IPS DF 6.9 (cell line): ENCODE measurements around the gene ATL3.
"Not testable (repeated sequence)": the region's sequence is repeated elsewhere in the genome, so short reads cannot be mapped to it uniquely, and the experiment has no call there.

Source experiments
- DNase-seq: peaks from one replicate; pipeline ENCODE4 v3.0.0-alpha.2; 2013; ENCODE audit warnings: low read depth, low spot score
- H3K27ac ChIP-seq: one replicate; pipeline ENCODE4 v1.5.1; 2013; ENCODE audit warnings: low read length, control low read depth
- H3K27me3 ChIP-seq: 2 replicates; pipeline ENCODE4 v1.6.1; 2013; ENCODE audit warnings: mild to moderate bottlenecking, low read length; ENCODE audit not compliant: control insufficient read depth, insufficient read depth
- H3K36me3 ChIP-seq: 2 replicates; pipeline ENCODE4 v1.6.1; 2013; ENCODE audit warnings: low read length; ENCODE audit not compliant: control insufficient read depth, insufficient read depth
- H3K4me1 ChIP-seq: 2 replicates; pipeline ENCODE4 v1.6.1; 2013; ENCODE audit warnings: low read length; ENCODE audit not compliant: control insufficient read depth, insufficient read depth
- H3K4me3 ChIP-seq: 2 replicates; pipeline ENCODE4 v1.5.1; 2013; ENCODE audit warnings: mild to moderate bottlenecking, low read length
- H3K9me3 ChIP-seq: 2 replicates; pipeline ENCODE4 v1.6.1; 2013; ENCODE audit warnings: low read length, inconsistent platforms; ENCODE audit not compliant: control insufficient read depth, insufficient read depth
- WGBS: extraction: QIAGEN DNeasy Blood & Tissue Kit; methylation state at CpG from one replicate; pipeline ENCODE4 v1.1.7; 2013; ENCODE audit warnings: mixed read lengths, missing lambda C conversion rate; ENCODE audit not compliant: insufficient read length, insufficient coverage; 5-methylcytosine and 5-hydroxymethylcytosine counted together

ATL3 gene

DNA sequence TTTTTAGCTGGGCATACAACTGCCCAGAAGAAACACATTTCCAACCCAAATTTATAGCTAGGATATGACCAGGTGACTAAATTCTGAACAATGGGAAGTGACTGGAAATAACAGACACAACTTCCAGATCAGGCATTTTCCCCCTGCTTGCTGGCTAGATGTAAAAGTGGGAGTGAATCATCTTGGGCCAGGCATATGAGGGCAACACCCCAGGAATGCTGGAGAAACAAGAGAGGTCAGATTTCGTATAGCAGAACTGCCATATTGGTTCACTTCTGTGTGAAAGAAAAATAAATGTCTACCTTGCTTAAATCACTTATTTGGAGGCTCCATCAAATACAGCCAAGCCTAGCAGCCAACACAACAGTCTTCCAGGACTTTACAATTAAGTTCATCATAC, 7.4 kb downstream of the ATL3 start:
- no peaks in the 10 kb centered on the region for H3K36me3 ChIP-seq
- no peak for DNase-seq
- H3K4me3 ChIP-seq, result no peak overlapping the region
- no CpG with 5 or more reads among the region's 1 CpG for WGBS
- no peaks in the 10 kb centered on the region for H3K4me1 ChIP-seq
- no peaks in the 10 kb centered on the region for H3K27me3 ChIP-seq
- H3K27ac ChIP-seq, result no peak overlapping the region
- H3K9me3 ChIP-seq, result no peaks in the 10 kb centered on the region

DNA sequence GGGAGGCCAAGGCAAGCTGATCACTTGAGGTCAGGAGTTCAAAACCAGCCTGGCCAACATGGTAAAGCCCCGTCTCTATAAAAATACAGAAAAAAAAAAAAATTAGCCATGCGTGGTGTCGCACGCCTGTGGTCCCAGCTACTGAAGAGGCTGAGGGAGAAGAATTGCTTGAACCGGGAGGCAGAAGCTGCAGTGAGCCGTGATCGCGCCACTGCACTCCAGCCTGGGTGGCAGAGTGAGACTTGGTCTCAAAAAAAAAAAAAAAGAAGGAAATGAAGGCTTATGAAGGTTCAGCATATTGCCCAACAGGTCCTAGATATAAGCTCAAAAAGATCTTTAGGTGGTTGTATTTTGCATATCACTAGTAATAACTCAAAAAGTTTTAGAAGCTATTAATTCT, 10.2 kb downstream of the ATL3 start:
- Histone ChIP-seq H3K27ac (no peak overlapping the region), H3K36me3 (no peaks in the 10 kb centered on the region), H3K4me1 (no peaks in the 10 kb centered on the region), H3K4me3 (no peak overlapping the region), H3K9me3 (no peaks in the 10 kb centered on the region), H3K27me3 (no peaks in the 10 kb centered on the region)
- no peak for DNase-seq
- WGBS, result no CpG with 5 or more reads among the region's 8 CpGs

DNA sequence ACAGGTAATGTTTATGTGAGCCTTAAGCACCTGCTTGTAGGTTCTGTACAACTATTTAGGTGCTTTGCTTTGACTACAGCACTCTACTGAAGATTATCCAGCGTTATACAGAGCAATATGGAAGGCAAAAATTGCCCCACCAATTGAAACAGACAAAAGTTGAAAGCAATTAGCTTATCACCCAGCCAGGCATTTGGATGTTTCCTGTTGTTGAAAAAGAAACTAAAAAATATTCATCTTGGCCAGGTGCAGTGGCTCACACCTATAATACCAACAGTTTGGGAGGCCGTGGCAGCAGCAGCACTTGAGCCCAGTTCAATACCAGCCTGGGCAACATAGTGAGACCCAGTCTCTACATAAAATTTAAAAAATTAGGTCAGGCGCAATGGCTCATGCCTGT, 18.5 kb downstream of the ATL3 start:
- H3K4me3 ChIP-seq, result no peak overlapping the region
- no peaks in the 10 kb centered on the region for H3K4me1 ChIP-seq
- no peak overlapping the region for H3K27ac ChIP-seq
- H3K9me3 ChIP-seq, result no peaks in the 10 kb centered on the region
- no peak for DNase-seq
- H3K27me3 ChIP-seq, result no peaks in the 10 kb centered on the region
- no CpG with 5 or more reads among the region's 3 CpGs for WGBS
- 0 out of 2 replicates have a peak, but pooled peaks cover 2% of the 10 kb centered on the region for H3K36me3 ChIP-seq

DNA sequence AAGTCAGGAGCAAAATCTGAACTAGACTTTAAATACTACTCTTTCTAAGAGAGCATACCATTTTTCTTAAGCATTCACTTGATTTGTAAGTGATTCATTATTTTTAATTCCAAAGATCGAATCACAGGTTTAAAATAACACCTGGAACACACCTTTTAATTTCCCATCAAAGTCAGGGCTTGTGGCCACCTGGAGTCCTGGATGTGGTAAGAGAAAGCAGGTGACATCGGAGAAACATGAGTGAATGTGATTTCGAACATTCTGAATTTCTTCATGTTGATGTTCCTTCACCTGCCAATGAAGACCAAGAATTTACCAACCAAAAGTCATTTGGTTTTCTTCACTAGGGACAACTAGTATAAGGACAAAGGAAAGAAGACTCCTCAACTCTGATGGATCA, 28.0 kb downstream of the ATL3 start:
- Histone ChIP-seq H3K27me3 (no peaks in the 10 kb centered on the region), H3K4me3 (no peak overlapping the region), H3K36me3 (peaks cover 2% of the 10 kb centered on the region; the same call in 1 of the 2 replicates), H3K9me3 (no peaks in the 10 kb centered on the region), H3K27ac (no peak overlapping the region), H3K4me1 (no peaks in the 10 kb centered on the region)
- WGBS, result no CpG with 5 or more reads among the region's 3 CpGs
- no peak for DNase-seq

DNA sequence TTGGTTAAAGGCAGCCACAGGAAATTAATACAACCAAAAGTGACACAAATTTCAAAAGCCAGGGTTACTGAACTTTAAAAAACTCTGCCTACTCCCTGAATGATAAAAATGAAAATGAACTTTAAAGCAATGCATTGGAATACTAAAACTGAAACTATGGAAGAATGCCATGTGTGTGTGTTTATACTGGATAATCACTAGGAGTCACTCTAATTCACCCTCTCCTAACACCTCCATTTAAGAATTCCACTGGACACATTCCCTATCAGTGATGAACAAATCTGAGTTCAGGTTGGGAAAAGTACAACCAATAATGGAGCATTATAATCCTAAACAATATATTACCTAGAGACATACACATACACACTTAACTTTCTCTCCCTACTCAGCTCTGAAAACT, 29.4 kb downstream of the ATL3 start:
- H3K4me1 ChIP-seq, result no peaks in the 10 kb centered on the region
- no peak for DNase-seq
- no peaks in the 10 kb centered on the region; the same call in 1 of the 2 replicates for H3K36me3 ChIP-seq

DNA sequence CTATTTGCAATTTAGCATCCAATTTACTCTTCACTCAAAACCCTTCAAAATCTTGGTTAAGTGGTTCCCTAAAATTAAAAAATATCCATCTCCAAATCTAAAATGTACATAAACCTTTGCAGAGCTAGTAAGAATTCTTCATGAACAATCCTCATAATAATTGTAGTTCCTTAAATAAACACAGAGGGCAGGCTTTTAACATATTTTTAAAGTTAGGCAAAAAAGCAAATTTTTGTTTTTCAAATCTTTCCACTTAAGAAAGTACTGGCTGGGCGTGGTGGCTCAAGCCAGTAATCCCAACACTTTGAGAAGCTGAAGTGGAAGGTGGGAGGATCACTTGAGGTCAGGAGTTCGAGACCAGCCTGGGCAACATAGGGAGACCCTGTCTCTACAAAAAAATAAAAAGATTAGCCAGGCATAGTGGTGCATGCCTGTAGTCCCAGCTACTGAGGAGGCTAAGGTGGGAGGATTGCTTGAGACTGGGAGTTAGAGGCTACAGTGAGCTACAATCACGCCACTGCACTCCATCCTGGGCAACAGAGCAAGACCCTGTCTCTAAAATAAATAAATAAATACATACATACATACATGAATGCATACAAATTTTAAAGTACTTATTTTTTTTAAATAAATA, 31.9 kb downstream of the ATL3 start:
- WGBS, result no CpG with 5 or more reads among the region's 3 CpGs
- no peak overlapping the region for H3K27ac ChIP-seq
- no peak for DNase-seq
- H3K9me3 ChIP-seq, result no peaks in the 10 kb centered on the region
- no peaks in the 10 kb centered on the region for H3K27me3 ChIP-seq
- no peaks in the 10 kb centered on the region; the same call in 1 of the 2 replicates for H3K36me3 ChIP-seq
- no peak overlapping the region for H3K4me3 ChIP-seq
- peaks cover 2% of the 10 kb centered on the region; the same call in 1 of the 2 replicates for H3K4me1 ChIP-seq

More for the DNA sequence above, 29.4 kb downstream of the ATL3 start:
- Histone ChIP-seq H3K27me3 (no peaks in the 10 kb centered on the region), H3K4me3 (no peak overlapping the region), H3K27ac (no peak overlapping the region), H3K9me3 (no peaks in the 10 kb centered on the region)

DNA sequence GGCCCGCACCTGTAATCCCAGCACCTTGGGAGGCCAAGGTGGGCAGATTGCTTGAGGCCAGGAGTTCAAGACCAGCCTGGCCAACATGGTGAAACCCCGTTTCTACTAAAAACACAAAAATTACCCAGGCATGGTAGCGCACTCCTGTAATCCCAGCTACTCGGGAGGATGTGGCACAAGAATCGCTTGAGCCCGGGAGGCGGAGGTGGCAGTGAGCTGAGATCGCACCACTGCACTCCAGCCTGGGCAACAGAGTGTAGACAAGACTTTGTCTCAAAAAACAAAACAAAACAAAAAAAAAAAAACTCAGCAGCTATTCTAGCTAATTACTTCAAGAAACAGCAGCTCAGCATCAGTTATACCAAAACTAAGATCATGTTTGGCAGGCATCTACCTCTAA, 32.7 kb downstream of the ATL3 start:
- H3K27ac ChIP-seq, H3K36me3 ChIP-seq, H3K27me3 ChIP-seq, H3K9me3 ChIP-seq, DNase-seq, H3K4me1 ChIP-seq, H3K4me3 ChIP-seq: not testable (repeated sequence)
- WGBS, result no CpG with 5 or more reads among the region's 8 CpGs

DNA sequence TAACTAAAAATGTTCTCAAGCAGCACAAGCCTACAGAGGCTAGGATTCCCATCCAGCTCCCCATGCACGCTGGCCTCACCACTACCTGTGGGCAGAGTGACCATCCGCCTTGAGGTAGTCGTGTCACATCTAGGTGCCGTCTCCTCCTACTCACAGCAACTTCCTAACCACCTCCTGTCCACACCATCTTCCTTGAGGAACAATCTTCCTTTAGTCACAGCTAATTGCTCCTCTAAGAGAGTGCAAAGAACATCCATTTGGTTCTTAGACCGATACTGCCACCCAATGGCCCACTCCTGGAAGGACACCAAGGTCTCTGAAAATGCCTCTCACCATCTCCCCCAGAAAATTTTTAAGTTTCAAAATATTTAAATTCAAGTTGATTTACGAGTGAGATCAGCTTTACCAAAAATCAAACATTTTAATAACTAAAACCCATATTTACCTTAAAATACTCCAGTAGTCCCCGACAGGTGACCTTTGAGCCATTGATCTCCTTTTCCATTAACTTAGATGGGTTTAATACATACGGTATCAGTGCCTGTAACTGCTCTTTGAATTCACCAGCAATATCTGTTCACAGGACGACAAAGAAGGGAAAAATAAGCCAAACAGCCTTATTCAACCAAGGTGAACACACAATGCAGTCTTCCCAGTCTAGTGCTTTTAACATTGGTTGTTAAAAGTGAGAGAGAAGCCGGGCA, 35.3 kb downstream of the ATL3 start:
- H3K4me1 ChIP-seq, result peaks cover 2% of the 10 kb centered on the region; the same call in 1 of the 2 replicates
- no peak overlapping the region for H3K4me3 ChIP-seq
- no peak for DNase-seq
- H3K36me3 ChIP-seq, result peaks cover 5% of the 10 kb centered on the region
- H3K9me3 ChIP-seq, result no peaks in the 10 kb centered on the region
- WGBS, result 100% methylated on average over 1 of the region's 10 CpGs
- no peaks in the 10 kb centered on the region for H3K27me3 ChIP-seq
- no peak overlapping the region for H3K27ac ChIP-seq

DNA sequence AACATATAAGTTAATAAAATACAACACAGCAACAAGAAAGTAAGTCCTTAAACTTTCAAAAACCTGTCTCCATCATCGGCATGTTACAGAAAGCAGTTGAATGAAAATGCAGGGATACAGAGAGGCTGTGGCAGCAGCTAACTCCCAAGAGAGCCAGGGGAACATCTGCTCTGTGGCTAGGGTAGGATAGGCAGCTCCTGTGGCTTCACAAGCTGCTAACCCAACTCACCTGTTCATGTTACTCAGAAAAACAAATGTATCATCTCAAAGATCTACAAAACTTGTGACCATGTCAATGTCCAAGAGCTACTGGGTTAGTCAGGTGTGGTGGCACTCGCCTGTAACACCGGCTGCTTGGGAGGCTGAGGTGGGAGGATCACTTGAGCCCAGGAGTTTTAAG, 41.8 kb downstream of the ATL3 start:
- H3K27ac ChIP-seq, result no peak overlapping the region
- no CpG with 5 or more reads among the region's 3 CpGs for WGBS
- no peaks in the 10 kb centered on the region for H3K27me3 ChIP-seq
- no peak overlapping the region for H3K4me3 ChIP-seq
- peaks cover 7% of the 10 kb centered on the region for H3K36me3 ChIP-seq
- no peak for DNase-seq
- H3K4me1 ChIP-seq, result no peaks in the 10 kb centered on the region
- H3K9me3 ChIP-seq, result no peaks in the 10 kb centered on the region

DNA sequence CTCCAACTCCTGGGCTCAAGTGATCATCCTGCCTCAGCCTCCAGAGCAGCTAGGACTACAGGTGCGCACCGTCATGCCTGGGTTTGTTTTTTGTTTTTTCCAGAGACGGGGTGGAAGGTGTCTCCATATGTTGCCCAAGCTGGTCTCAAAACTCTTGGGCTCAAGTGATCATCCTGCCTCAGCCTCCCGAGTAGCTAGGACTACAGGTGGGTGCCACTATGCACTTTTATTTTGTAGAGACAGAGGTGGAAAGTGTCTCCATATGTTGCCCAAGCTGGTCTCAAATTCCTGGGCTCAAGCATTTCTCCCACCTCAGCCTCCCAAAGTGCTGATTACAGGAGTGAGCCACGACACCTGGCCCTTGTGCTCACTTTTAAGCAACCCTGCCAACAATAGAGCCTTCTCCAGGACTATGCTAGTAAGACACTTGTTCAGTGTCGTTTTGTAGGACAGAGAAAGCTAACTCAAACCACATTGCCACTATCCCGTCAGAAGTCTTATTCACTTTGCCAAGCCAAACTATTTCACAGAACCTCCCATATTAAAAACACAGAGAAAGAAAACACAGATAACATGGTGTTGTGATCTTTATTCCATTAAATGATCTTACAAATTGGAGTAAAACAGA, 47.5 kb downstream of the ATL3 start:
- no CpG with 5 or more reads among the region's 7 CpGs for WGBS

More for the DNA sequence above, 47.5 kb downstream of the ATL3 start:
- Histone ChIP-seq H3K27me3 (no peaks in the 10 kb centered on the region), H3K4me1 (no peaks in the 10 kb centered on the region; the same call in 1 of the 2 replicates), H3K4me3 (no peak overlapping the region), H3K9me3 (no peaks in the 10 kb centered on the region), H3K27ac (no peak overlapping the region), H3K36me3 (no peaks in the 10 kb centered on the region)
- no peak for DNase-seq
